Kidney (tissue), 14 donors: Measurements from ENCODE around the gene SOX13. TPM values are rescaled to one million over a fixed set of nuclear protein-coding genes. Genes with fewer than 3 reads are reported as not detected.

Experiments used
- DNase-seq, 5 donors: peaks; one replicate each; pipeline ENCODE4 v3.0.0-alpha.2; 2013 to 2020
- FAIRE-seq: peaks from 2 replicates; lab custom pipeline; 2012; peaks lifted over from hg19 to GRCh38; lab: Jason Lieb, UNC
- H3K27ac ChIP-seq, 2 donors: one replicate each; pipeline ENCODE4 v1.7.0; 2013; ENCODE audit warnings: low read depth in 2 of 2, low read length in 2 of 2, inconsistent platforms in 1 of 2
- H3K27me3 ChIP-seq: one replicate; pipeline ENCODE4 v1.7.1; 2013; ENCODE audit warnings: low read length, inconsistent platforms; ENCODE audit not compliant: control insufficient read depth, insufficient read depth
- H3K36me3 ChIP-seq, 3 donors: one replicate each; pipeline versions ENCODE4 v1.7.0 to v1.7.1; 2013; ENCODE audit warnings: low read length in 3 of 3, control low read depth in 1 of 3, inconsistent platforms in 1 of 3; ENCODE audit not compliant: insufficient read depth in 3 of 3, control insufficient read depth in 2 of 3
- H3K4me1 ChIP-seq, 3 donors: one replicate each; pipeline versions ENCODE4 v1.7.0 to v1.7.1; 2013; ENCODE audit warnings: low read length in 3 of 3, inconsistent platforms in 1 of 3, low read depth in 1 of 3; ENCODE audit not compliant: control insufficient read depth in 2 of 3, insufficient read depth in 2 of 3
- H3K4me3 ChIP-seq, 3 donors: one replicate each; pipeline versions ENCODE4 v1.7.0 to v1.8.1; 2013; ENCODE audit warnings: low read length in 3 of 3, control low read depth in 1 of 3, inconsistent platforms in 1 of 3
- H3K9ac ChIP-seq, 3 donors: one replicate each; pipeline versions ENCODE4 v1.7.0 to v1.7.1; 2013; ENCODE audit warnings: low read length in 3 of 3, control low read depth in 1 of 3, inconsistent platforms in 1 of 3
- H3K9me3 ChIP-seq, 3 donors: one replicate each; pipeline versions ENCODE4 v1.7.0 to v1.7.1; 2013; ENCODE audit warnings: low read length in 3 of 3, control low read depth in 1 of 3, inconsistent platforms in 1 of 3; ENCODE audit not compliant: control insufficient read depth in 2 of 3, insufficient read depth in 1 of 3
- CTCF ChIP-seq: IDR thresholded peaks from 3 replicates; pipeline ENCODE4 v1.5.1; 2012; ENCODE audit warnings: mild to moderate bottlenecking, moderate library complexity, borderline replicate concordance; ENCODE audit not compliant: insufficient read depth; ENCODE audit errors: extremely low read depth
- intact Hi-C: fragments of 100-400 bp; cut with DNase I; formaldehyde crosslinking; loops from one replicate; pipeline ENCODE4 v1.11.1; 2022
- polyA plus RNA-seq: library from polyadenylated mRNA; stranded (reverse); fragments of 350-450 nt; fragmentation: Illumina TruSeq; extraction: RNeasy Lipid Tissue Mini Kit (QIAGEN cat#74804); gene quantifications from one replicate; pipeline ENCODE4 v1.2.3, GENCODE V29; 2014; ENCODE audit warnings: low read depth, low replicate concordance; ENCODE audit not compliant: insufficient read depth
- total RNA-seq: library from RNA; stranded (reverse); fragmentation: NEBNext Ultra II Directional; extraction: Animal tissue kit (Norgen Biotek cat#: 25700); gene quantifications from one replicate; pipeline ENCODE4 v1.2.1, GENCODE V29; 2021
- donor health status: control.
- donor health status: control.
- donor health status: control.
- donor health status: control.
- donor health status: control.
- donor health status: DM: yes; HTN: yes; CAD: no.
- donor health status: Normal renal cell carcinoma (clear cell type).

The SOX13 gene
- total and polyA plus RNA-seq, 2 donors from 2014 or later = 23.9 to 55.2 TPM

- Histone ChIP-seq H3K27ac (peak overlapping the region; percentile 32 to 41), H3K9ac (peak overlapping the region in 1 of 3 donors; percentile 44)
- FAIRE-seq = no peak
These were observed 79.6 kb downstream of the SOX13 start for GRCh38 chr1:204152310-204153044.

GRCh38 chr1:204153667-204154066 lies 80.8 kb downstream of the SOX13 start:
- intact Hi-C loops = no loop called here
- FAIRE-seq (no peak), DNase-seq (peak in 1 of 5 donors; percentile 28)

More at GRCh38 chr1:204152310-204153044, 79.6 kb downstream of the SOX13 start:
- H3K4me3 ChIP-seq = peak overlapping the region in 2 of 3 donors; percentile 34 to 57
- peaks cover 0 to 8% (median 0%) of the 10 kb centered on the region in 3 donors for H3K4me1 ChIP-seq
- H3K9me3 ChIP-seq = no peaks in the 10 kb centered on the region
- intact Hi-C loops = no loop called here
- peak in 1 of 5 donors; percentile 89 for DNase-seq
- no peaks in the 10 kb centered on the region for H3K27me3 ChIP-seq
- H3K36me3 ChIP-seq = peaks cover 0 to 3% (median 3%) of the 10 kb centered on the region in 3 donors
- TF ChIP-seq CTCF = no peak

GRCh38 chr1:204154568-204155255 lies 81.8 kb downstream of the SOX13 start:
- no peak overlapping the region for H3K27ac ChIP-seq
- H3K36me3 ChIP-seq = no peaks in the 10 kb centered on the region
- H3K9me3 ChIP-seq = no peaks in the 10 kb centered on the region
- H3K4me3 ChIP-seq = no peak overlapping the region
- H3K9ac ChIP-seq = no peak overlapping the region
- H3K27me3 ChIP-seq = no peaks in the 10 kb centered on the region
- FAIRE-seq = no peak
- TF ChIP-seq CTCF = no peak
- peak in 1 of 5 donors; percentile 43 for DNase-seq
- H3K4me1 ChIP-seq = peaks cover 0 to 8% (median 0%) of the 10 kb centered on the region in 3 donors
- intact Hi-C loops = no loop called here

More at GRCh38 chr1:204153667-204154066, 80.8 kb downstream of the SOX13 start:
- H3K9ac ChIP-seq = no peak overlapping the region
- no peak overlapping the region for H3K4me3 ChIP-seq
- H3K27ac ChIP-seq = no peak overlapping the region
- no peaks in the 10 kb centered on the region for H3K9me3 ChIP-seq
- no peak for TF ChIP-seq CTCF
- peaks cover 0 to 8% (median 0%) of the 10 kb centered on the region in 3 donors for H3K4me1 ChIP-seq
- peaks cover 0 to 3% (median 2%) of the 10 kb centered on the region in 3 donors for H3K36me3 ChIP-seq
- H3K27me3 ChIP-seq = no peaks in the 10 kb centered on the region
